NK-92 treated with Interleukin-12 subunit alpha and Interleukin-12 subunit beta, amount 100 ng/mL, for 24 hours (cell line): ENCODE data around the gene QPCTL.
"Not testable (repeated sequence)": the region's sequence is repeated elsewhere in the genome, so short reads cannot be mapped to it uniquely, and the experiment has no call there.

Experiments
- DNase-seq: peaks from one replicate; lab custom pipeline; 2025; lab: John Stamatoyannopoulos, UW

Gene QPCTL

GRCh38 chr19:45717131-45717982 lies 24.9 kb downstream of the QPCTL start:
- peak; percentile 99 for DNase-seq

- no peak for DNase-seq
Observed at GRCh38 chr19:45717983-45718650, 25.7 kb downstream of the QPCTL start.

GRCh38 chr19:45720065-45720464 lies 27.6 kb downstream of the QPCTL start:
- DNase-seq: not testable (repeated sequence)

GRCh38 chr19:45728683-45729082 lies 36.2 kb downstream of the QPCTL start:
- DNase-seq: not testable (repeated sequence)

GRCh38 chr19:45729800-45730290 lies 37.4 kb downstream of the QPCTL start:
- DNase-seq: no peak

GRCh38 chr19:45730368-45731288 lies 38.2 kb downstream of the QPCTL start, which contains the start of gene FBXO46:
FBXO46 (minus strand) TSS chr19:45730896; CDS start chr19:45713495, 17,401 bp downstream.
- DNase-seq: peak; percentile 94

GRCh38 chr19:45733160-45733810 lies 40.8 kb downstream of the QPCTL start, which contains the start of gene MEIOSIN:
MEIOSIN (plus strand) TSS chr19:45733439; CDS start chr19:45735377, 1,938 bp downstream.
- no peak for DNase-seq

GRCh38 chr19:45739498-45740439 lies 47.3 kb downstream of the QPCTL start:
- DNase-seq: no peak

- DNase-seq: no peak
Observed at GRCh38 chr19:45742969-45743368, 50.5 kb downstream of the QPCTL start.

GRCh38 chr19:45745606-45746005 lies 53.1 kb downstream of the QPCTL start:
- no peak for DNase-seq

GRCh38 chr19:45746866-45747265 lies 54.4 kb downstream of the QPCTL start:
- no peak for DNase-seq

- DNase-seq: no peak
Observed at GRCh38 chr19:45747513-45747912, 55.0 kb downstream of the QPCTL start.

GRCh38 chr19:45751483-45751882 lies 59.0 kb downstream of the QPCTL start:
- not testable (repeated sequence) for DNase-seq

- DNase-seq: no peak
Observed at GRCh38 chr19:45752639-45753038, 60.2 kb downstream of the QPCTL start.

GRCh38 chr19:45753548-45753947 lies 61.1 kb downstream of the QPCTL start:
- no peak for DNase-seq
